Measurements from ENCODE around the gene EIF4G1.

GRCh38 chr3:184355261-184356040 is 41.0 kb downstream of the EIF4G1 start:
- TF ChIP-seq, protein P1, sequence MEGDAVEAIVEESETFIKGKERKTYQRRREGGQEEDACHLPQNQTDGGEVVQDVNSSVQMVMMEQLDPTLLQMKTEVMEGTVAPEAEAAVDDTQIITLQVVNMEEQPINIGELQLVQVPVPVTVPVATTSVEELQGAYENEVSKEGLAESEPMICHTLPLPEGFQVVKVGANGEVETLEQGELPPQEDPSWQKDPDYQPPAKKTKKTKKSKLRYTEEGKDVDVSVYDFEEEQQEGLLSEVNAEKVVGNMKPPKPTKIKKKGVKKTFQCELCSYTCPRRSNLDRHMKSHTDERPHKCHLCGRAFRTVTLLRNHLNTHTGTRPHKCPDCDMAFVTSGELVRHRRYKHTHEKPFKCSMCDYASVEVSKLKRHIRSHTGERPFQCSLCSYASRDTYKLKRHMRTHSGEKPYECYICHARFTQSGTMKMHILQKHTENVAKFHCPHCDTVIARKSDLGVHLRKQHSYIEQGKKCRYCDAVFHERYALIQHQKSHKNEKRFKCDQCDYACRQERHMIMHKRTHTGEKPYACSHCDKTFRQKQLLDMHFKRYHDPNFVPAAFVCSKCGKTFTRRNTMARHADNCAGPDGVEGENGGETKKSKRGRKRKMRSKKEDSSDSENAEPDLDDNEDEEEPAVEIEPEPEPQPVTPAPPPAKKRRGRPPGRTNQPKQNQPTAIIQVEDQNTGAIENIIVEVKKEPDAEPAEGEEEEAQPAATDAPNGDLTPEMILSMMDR (conservative IDR thresholded peaks at IDR 0.05; ENCODE audit: low read depth, low read length): no peak
- TF ChIP-seq CHD1 (IDR thresholded peaks at IDR 0.05; ENCODE audit: low read depth, low read length) (no peak), RAD21 (IDR thresholded peaks at IDR 0.05; ENCODE audit: low read length) (no peak), NFE2L2 (IDR thresholded peaks at IDR 0.05; ENCODE audit: low read depth, low read length) (no peak), POLR2A (IDR thresholded peaks at IDR 0.05; ENCODE audit: low read depth, low read length) (no peak), SMC3 (IDR thresholded peaks at IDR 0.05; ENCODE audit: low read depth, low read length) (no peak), ELK1 (IDR thresholded peaks at IDR 0.05; ENCODE audit: borderline replicate concordance, low read depth, low read length) (no peak), MAZ (IDR thresholded peaks at IDR 0.05; ENCODE audit: borderline replicate concordance, low read depth, low read length) (no peak), USF2 (IDR thresholded peaks at IDR 0.05; ENCODE audit: low read depth, low read length) (no peak), CEBPB (IDR thresholded peaks at IDR 0.05; ENCODE audit: low read depth, low read length) (no peak), MXI1 (IDR thresholded peaks at IDR 0.05; ENCODE audit: borderline replicate concordance, low read depth, low read length) (no peak)

Measured in IMR-90 (cell line).